ENCODE results near the gene ANK3.

The ANK3 gene

DNA sequence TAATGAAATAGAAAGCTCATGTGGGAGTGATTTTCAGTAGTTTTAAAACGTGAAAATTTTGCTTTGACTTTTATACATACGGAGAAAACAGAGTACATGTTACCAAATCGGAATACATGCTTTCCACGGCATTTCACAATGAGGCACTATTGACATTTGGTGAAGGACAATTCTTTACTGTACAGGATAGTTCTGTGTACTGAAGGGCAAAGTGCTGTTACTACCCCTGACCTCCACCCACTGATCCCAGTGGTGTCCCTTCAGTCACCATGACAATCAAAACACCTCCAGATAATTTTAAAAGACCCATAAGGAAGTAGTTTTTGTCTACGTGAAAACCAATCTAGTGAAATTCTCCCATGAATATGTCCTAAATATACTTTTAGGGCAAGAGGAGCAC, 33.1 kb upstream of the ANK3 start:
- no peak for DNase-seq (ENCODE audit: low read depth)
- TF ChIP-seq, protein P1, sequence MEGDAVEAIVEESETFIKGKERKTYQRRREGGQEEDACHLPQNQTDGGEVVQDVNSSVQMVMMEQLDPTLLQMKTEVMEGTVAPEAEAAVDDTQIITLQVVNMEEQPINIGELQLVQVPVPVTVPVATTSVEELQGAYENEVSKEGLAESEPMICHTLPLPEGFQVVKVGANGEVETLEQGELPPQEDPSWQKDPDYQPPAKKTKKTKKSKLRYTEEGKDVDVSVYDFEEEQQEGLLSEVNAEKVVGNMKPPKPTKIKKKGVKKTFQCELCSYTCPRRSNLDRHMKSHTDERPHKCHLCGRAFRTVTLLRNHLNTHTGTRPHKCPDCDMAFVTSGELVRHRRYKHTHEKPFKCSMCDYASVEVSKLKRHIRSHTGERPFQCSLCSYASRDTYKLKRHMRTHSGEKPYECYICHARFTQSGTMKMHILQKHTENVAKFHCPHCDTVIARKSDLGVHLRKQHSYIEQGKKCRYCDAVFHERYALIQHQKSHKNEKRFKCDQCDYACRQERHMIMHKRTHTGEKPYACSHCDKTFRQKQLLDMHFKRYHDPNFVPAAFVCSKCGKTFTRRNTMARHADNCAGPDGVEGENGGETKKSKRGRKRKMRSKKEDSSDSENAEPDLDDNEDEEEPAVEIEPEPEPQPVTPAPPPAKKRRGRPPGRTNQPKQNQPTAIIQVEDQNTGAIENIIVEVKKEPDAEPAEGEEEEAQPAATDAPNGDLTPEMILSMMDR (IDR thresholded peaks at IDR 0.05; ENCODE audit: insufficient read depth, low read depth, low read length, missing control alignments): no peak
- no peak overlapping the region for H3K4me3 ChIP-seq (ENCODE audit: low read depth, low read length)

DNA sequence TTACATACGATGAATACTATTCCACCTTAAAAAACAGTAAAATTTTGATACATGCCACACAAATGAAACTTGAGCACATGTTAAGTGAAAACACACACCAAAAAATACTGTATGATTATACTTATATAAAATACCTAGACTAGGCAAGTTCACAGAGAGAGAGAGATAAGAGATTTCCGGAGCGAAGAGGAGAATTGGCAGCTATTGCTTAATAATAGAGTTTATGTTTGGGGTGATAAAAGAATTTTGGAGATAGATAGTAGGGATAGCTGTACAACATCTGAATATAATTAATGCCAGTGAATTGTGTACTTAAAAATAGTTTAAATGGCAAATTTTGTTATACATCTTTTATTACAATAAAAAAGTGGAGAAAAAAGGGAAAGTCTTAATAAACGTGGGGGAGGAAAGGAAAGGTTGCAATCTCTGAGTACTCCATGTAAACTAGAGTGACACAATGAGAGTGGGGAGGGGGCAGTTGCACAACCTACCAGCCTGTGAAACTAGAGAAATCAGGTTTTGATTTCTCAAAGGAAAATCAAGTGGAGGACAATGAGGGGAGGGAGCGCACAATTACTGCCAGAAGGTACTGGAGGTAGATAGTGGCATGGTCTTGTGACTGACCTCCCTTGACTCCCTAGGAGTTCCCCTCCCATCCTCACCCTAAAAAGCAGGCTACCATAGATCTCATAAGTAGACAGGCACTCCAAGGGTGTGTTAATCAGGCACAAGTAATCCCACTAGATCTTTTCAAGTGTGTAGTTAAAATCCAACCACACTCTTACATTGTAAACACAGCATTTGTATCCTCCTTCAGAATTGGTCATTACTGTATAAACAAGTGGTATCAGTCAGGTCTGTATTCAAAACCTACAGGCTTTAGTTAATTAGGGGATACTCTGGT, 31.6 kb upstream of the ANK3 start:
- H3K4me3 ChIP-seq (ENCODE audit: low read depth, low read length): no peak overlapping the region
- TF ChIP-seq, protein P1 (IDR thresholded peaks at IDR 0.05; ENCODE audit: insufficient read depth, low read depth, low read length, missing control alignments): no peak
- DNase-seq (ENCODE audit: low read depth): no peak

DNA sequence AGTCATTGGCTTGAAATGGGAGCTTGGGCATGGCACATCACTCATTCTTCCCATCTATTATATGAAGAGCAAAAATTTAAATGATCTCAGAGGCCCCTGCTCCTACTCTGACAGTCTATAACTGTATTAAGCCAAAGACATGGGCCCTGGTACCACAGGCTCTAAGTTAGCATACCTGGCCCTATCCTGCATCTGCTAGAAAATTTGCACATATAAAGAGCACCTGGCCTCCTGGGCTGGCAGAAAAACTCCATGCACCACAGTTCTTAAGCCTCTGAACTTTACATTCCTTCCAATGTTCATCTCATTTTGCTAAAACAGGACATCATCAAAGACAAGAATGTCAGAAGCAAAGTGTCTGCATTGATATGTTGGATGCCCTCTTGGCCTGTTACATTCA, 29.6 kb upstream of the ANK3 start:
- no peak overlapping the region for H3K4me3 ChIP-seq (ENCODE audit: low read depth, low read length)
- TF ChIP-seq, protein P1 (IDR thresholded peaks at IDR 0.05; ENCODE audit: insufficient read depth, low read depth, low read length, missing control alignments): no peak
- no peak for DNase-seq (ENCODE audit: low read depth)

DNA sequence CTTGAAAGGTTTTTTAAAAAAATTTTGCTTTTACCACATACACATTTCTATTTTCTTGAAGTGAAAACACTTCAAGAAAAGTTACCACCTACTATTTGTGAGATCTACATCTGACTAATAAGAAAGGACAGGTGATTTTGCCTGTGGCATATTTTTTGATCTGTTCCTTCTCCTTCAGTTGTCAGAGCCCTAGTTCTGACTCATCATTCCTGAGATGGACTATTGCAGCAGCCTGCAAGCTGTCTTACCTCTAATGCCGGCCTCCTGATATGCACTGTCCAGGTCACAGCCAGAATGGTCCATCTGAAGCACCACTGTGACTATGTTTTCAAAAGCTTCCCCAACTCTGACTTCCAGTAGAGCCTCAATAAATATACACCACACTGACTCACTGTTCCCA, 28.2 kb upstream of the ANK3 start:
- no peak overlapping the region for H3K4me3 ChIP-seq (ENCODE audit: low read depth, low read length)
- TF ChIP-seq, protein P1 (IDR thresholded peaks at IDR 0.05; ENCODE audit: insufficient read depth, low read depth, low read length, missing control alignments): no peak
- no peak for DNase-seq (ENCODE audit: low read depth)

DNA sequence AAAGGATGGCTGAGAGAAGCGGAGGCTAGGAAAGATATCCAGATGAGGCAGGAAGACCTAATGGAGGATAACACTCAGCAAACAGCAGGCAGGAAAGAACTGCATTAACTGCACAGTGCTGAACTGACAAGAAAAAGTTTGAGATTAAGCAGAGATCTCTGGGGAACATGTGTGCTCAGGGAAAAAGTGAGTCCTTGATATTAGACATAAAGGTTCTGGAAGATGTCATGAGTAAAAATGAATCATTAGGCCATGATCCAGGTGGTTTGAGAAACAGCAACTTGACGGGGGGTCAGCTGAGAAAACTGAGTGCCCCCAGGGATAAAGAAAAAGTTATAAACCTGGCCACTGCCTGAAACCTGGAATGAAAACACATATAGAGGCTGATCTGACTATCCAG, 27.3 kb upstream of the ANK3 start:
- TF ChIP-seq, protein P1 (IDR thresholded peaks at IDR 0.05; ENCODE audit: insufficient read depth, low read depth, low read length, missing control alignments): no peak
- no peak overlapping the region for H3K4me3 ChIP-seq (ENCODE audit: low read depth, low read length)
- no peak for DNase-seq (ENCODE audit: low read depth)

DNA sequence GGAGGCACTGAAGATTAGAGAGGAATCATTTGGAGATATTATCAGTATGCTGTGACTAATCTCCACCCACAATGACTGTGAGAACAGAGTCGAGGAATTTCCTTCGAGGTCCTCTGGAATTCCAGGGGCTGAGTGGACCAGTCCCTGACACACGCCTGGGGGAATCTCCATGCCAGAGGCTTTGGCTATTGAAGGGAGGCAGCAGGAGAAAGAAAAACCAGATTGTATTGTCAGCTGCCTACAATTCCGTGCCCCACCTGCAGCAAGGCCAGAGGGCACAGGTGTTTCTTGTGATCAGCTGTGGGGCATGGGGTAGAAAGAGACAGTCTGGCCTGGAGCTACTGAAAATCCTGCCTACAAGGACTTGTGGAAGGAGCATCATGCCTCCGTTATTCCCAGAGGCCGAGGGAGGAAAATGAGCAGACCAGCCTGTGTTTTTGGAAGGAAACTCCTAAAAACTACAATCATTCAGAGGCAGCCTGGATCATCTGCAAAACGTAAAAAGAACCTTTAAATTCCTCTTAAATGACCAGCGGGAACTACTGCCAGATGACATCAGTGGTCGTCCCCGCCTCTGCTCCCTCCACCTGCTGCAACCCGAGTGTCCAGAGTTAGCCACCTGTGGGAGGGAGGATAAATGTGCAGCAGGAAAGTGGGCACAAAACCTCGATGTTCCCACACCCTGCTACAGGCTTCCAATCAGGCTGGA, 25.4 kb upstream of the ANK3 start:
- no peak for DNase-seq (ENCODE audit: low read depth)
- TF ChIP-seq, protein P1 (IDR thresholded peaks at IDR 0.05; ENCODE audit: insufficient read depth, low read depth, low read length, missing control alignments): no peak
- no peak overlapping the region for H3K4me3 ChIP-seq (ENCODE audit: low read depth, low read length)
